ENCODE results near the gene ADAM12.
"Not testable (repeated sequence)": the region's sequence is repeated elsewhere in the genome, so short reads cannot be mapped to it uniquely, and the experiment has no call there.

Gene ADAM12

DNA sequence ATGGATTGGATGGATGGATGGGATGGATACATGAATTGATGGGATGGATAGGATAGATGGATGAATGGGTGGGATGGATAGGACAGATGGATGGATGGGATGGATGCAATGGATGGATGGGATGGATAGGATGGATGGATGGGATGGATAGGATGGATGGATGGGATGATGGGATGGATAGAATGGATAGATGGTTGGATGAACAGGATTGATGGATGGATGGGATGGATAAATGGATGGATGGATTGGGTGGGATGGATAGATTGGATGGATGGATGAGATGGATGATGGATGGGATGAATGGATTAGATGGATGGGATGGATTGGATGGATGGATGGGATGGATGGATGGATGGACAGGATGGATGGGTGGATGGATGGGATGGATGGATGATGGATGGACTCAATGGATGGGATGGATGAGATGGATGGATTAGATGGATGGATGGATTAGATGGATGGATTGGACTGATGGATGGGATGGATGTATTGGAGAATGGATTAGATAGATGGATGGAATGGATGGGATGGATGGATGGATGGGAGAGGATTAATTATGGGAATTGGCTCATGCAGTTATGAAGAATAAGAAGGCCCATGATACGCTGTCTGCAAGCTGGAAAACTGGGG is 136.4 kb downstream of the ADAM12 start:
- Mint-ChIP-seq H3K36me3 (ENCODE audit: insufficient read depth) (peaks cover 2% of the 10 kb centered on the region), H3K27ac (no peak overlapping the region), H3K4me3 (no peak overlapping the region), H3K4me1 (ENCODE audit: low read depth in 2 of 2) (peaks cover 0 to 3% of the 10 kb centered on the region in 2 donors), H3K9me3 (peaks cover 13 to 16% of the 10 kb centered on the region in 2 donors), H3K27me3 (no peaks in the 10 kb centered on the region)
- ATAC-seq (replicated peaks): no peak
- DNase-seq: no peak

GRCh38 chr10:126250527-126251310 is 137.6 kb downstream of the ADAM12 start:
- H3K4me3 Mint-ChIP-seq: no peak overlapping the region
- no peak for ATAC-seq (replicated peaks)
- peaks cover 13 to 16% of the 10 kb centered on the region in 2 donors for H3K9me3 Mint-ChIP-seq
- no peaks in the 10 kb centered on the region for H3K27me3 Mint-ChIP-seq
- no peak overlapping the region for H3K27ac Mint-ChIP-seq
- no peak for DNase-seq
- H3K36me3 Mint-ChIP-seq (ENCODE audit: insufficient read depth): peaks cover 2% of the 10 kb centered on the region
- peaks cover 0 to 3% of the 10 kb centered on the region in 2 donors for H3K4me1 Mint-ChIP-seq (ENCODE audit: low read depth in 2 of 2)

DNA sequence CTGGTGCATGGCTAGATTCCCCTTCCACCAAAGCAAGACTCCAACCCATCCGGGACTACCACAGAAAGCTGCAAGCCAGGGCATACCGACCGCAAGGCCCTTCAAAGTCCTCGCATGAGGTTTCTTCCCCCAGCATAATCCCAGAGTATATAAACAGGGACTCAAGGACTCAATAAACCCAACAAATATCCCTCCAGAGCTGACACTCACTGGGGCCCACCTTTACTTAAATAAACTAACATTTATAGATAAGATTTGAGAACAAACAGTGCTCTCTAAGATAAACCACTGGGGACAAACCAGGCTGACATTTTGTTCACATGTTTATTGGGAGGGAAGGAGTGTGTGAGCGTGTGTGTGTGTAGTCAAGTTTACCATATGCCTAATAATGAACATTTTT is 138.2 kb downstream of the ADAM12 start:
- peaks cover 0 to 3% of the 10 kb centered on the region in 2 donors for H3K4me1 Mint-ChIP-seq (ENCODE audit: low read depth in 2 of 2)
- no peak for ATAC-seq (replicated peaks)
- H3K4me3 Mint-ChIP-seq: no peak overlapping the region
- peaks cover 2% of the 10 kb centered on the region for H3K36me3 Mint-ChIP-seq (ENCODE audit: insufficient read depth)
- peaks cover 13 to 16% of the 10 kb centered on the region in 2 donors for H3K9me3 Mint-ChIP-seq
- no peak overlapping the region for H3K27ac Mint-ChIP-seq
- no peak for DNase-seq
- H3K27me3 Mint-ChIP-seq: no peaks in the 10 kb centered on the region

- no peak for DNase-seq
- H3K36me3 Mint-ChIP-seq (ENCODE audit: insufficient read depth): no peaks in the 10 kb centered on the region
- H3K4me1 Mint-ChIP-seq (ENCODE audit: low read depth in 2 of 2): peaks cover 0 to 3% of the 10 kb centered on the region in 2 donors
- no peak overlapping the region for H3K27ac Mint-ChIP-seq
- H3K4me3 Mint-ChIP-seq: no peak overlapping the region
- no peaks in the 10 kb centered on the region for H3K27me3 Mint-ChIP-seq
- ATAC-seq (replicated peaks): no peak
- peaks cover 9 to 16% of the 10 kb centered on the region in 2 donors for H3K9me3 Mint-ChIP-seq
Observed at GRCh38 chr10:126247446-126247975, 140.8 kb downstream of the ADAM12 start.

DNA sequence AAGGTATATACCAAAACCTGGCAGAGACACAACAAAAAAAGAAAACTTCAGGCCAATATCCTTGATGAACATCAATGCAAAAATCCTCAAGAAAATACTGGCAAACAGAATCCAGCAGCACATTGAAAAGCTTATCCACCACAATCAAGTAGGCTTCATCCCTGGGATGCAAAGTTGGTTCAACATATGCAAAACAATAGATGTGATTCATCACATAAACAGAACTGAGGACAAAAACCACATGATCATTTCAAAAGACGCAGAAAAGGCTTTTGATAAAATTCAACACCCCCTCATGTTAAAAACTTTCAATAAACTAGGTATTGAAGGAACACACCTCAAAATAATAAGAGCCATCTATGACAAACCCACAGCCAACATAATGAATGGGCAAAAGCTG is 141.9 kb downstream of the ADAM12 start:
- not testable (repeated sequence) for H3K27me3 Mint-ChIP-seq; H3K4me3 Mint-ChIP-seq; H3K27ac Mint-ChIP-seq; H3K4me1 Mint-ChIP-seq (ENCODE audit: low read depth in 2 of 2); ATAC-seq (replicated peaks); H3K36me3 Mint-ChIP-seq (ENCODE audit: insufficient read depth); H3K9me3 Mint-ChIP-seq; DNase-seq

DNA sequence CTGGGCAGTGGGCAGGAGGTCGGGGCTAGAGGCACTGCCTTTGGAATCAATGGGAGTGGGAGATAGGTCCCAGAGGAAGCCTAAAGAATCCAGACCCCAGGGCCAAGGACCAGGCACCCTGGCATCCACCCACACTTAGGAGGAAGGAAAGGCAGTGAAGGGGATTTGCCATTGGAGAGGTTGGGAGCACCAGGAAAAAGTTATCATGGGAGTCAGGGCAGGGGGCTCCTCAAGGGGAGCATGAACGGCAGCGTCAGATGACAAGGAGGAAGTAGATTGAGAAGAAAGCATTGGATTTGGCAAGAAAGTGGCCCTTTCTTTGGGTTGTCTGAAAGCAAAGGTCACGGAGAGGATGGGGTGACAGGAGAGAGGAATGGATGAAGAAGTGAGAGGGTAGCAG is 142.8 kb downstream of the ADAM12 start:
- H3K4me3 Mint-ChIP-seq: no peak overlapping the region
- H3K27me3 Mint-ChIP-seq: no peaks in the 10 kb centered on the region
- no peaks in the 10 kb centered on the region for H3K36me3 Mint-ChIP-seq (ENCODE audit: insufficient read depth)
- no peak overlapping the region for H3K27ac Mint-ChIP-seq
- no peaks in the 10 kb centered on the region for H3K9me3 Mint-ChIP-seq
- no peak for DNase-seq
- H3K4me1 Mint-ChIP-seq (ENCODE audit: low read depth in 2 of 2): peaks cover 0 to 2% of the 10 kb centered on the region in 2 donors
- ATAC-seq (replicated peaks): no peak

GRCh38 chr10:126243971-126244370 is 144.3 kb downstream of the ADAM12 start:
- H3K27ac Mint-ChIP-seq: no peak overlapping the region
- peaks cover 3% of the 10 kb centered on the region for H3K36me3 Mint-ChIP-seq (ENCODE audit: insufficient read depth)
- H3K4me1 Mint-ChIP-seq (ENCODE audit: low read depth in 2 of 2): peaks cover 0 to 8% of the 10 kb centered on the region in 2 donors
- H3K9me3 Mint-ChIP-seq: no peaks in the 10 kb centered on the region
- no peak for DNase-seq
- ATAC-seq (replicated peaks): no peak
- no peaks in the 10 kb centered on the region for H3K27me3 Mint-ChIP-seq
- no peak overlapping the region for H3K4me3 Mint-ChIP-seq

DNA sequence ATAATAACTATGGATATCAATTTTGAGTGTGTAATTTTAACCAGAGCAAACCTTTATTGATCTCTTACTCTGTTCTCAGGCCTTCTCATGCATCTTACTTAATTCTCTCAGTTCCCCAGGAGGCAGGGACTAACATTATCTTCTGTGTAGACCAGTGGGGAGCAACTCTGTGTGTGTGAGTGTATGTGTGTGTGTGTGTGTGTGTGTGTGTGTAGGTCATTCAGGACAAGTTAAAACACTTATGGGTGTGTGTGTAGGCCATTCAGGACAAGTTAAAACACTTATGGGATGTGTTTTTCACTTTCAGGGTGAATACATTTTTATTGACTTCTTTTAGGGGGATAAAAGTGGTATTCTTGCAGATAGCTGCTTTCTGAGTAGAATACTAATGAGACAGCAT is 145.0 kb downstream of the ADAM12 start:
- DNase-seq (no peak), ATAC-seq (replicated peaks) (no peak)
- Mint-ChIP-seq H3K4me1 (ENCODE audit: low read depth in 2 of 2) (peaks cover 0 to 8% of the 10 kb centered on the region in 2 donors), H3K9me3 (no peaks in the 10 kb centered on the region), H3K27me3 (no peaks in the 10 kb centered on the region), H3K4me3 (no peak overlapping the region), H3K27ac (no peak overlapping the region), H3K36me3 (ENCODE audit: insufficient read depth) (peaks cover 3% of the 10 kb centered on the region)

DNA sequence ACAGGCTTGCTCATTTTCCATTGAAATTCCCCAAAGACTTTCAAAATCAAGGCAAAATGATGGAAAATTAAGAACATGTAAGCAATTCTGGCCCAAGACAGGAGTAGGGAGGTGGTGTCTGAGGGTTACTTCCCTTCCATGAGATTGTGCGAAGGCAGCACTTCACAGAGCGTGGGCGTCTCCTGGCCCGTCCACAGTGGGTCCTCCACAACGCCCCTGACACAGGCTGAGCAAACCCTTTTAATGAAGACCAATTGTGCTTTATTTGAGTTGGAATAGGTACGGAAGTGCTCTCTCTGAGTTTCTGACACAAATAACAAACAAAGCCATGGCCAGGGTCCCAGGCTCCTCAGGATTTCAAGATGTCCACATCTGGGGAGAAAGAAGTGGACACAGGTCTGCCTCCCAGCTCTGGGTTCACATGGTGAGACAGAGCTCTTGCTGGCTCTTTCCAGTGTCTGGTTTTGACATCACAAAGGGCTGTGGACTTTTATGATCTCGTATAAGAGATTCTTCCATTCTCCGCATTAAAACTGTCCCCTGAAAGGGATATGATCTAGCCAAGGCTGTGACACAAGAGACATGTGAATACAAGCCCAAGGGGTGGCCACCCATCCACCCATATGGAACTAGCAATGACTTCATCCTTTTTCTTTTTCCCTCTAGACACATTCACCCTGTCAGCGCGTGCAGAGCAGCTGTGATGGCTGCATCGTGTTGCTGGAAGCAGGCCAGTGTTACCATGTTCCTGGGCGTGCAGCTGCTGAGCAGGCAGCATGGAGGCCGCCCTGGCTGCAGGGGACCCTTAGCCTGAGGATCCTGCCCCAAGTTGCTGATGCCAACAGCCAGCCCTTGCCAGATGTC is 145.6 kb downstream of the ADAM12 start:
- Mint-ChIP-seq H3K27ac (no peak overlapping the region), H3K27me3 (no peaks in the 10 kb centered on the region), H3K36me3 (ENCODE audit: insufficient read depth) (peaks cover 3% of the 10 kb centered on the region), H3K9me3 (peaks cover 2% of the 10 kb centered on the region in 2 donors), H3K4me1 (ENCODE audit: low read depth in 2 of 2) (peaks cover 0 to 8% of the 10 kb centered on the region in 2 donors), H3K4me3 (no peak overlapping the region)
- no peak for DNase-seq
- no peak for ATAC-seq (replicated peaks)

- Mint-ChIP-seq H3K27ac (no peak overlapping the region), H3K27me3 (no peaks in the 10 kb centered on the region), H3K4me3 (no peak overlapping the region), H3K9me3 (peaks cover 8 to 10% of the 10 kb centered on the region in 2 donors), H3K4me1 (ENCODE audit: low read depth in 2 of 2) (peaks cover 0 to 8% of the 10 kb centered on the region in 2 donors), H3K36me3 (ENCODE audit: insufficient read depth) (peaks cover 7% of the 10 kb centered on the region)
- no peak for ATAC-seq (replicated peaks)
- DNase-seq: no peak
Observed at GRCh38 chr10:126240483-126240882, 147.8 kb downstream of the ADAM12 start.

DNA sequence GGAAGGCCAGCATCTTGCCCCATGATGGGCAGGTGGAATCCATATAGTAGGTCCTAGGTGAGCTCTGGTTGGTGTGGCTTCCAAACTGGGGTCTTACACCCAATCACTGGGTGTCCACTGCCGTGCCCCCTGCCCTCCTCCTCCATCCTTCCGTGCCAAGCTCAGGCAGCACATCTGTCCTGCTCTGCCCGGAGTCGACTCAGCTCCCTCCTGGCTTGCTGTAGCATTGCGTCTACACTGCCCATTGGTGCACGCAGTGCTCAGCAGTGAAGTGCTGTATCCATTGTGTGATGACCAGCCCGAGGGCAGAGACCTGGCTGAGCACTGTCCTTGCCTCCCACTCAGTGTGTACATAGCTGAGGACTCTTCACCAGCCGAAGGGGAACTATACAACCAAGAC is 148.4 kb downstream of the ADAM12 start:
- Mint-ChIP-seq H3K9me3 (peaks cover 8 to 11% of the 10 kb centered on the region in 2 donors), H3K4me3 (no peak overlapping the region), H3K4me1 (ENCODE audit: low read depth in 2 of 2) (peaks cover 0 to 8% of the 10 kb centered on the region in 2 donors), H3K27me3 (no peaks in the 10 kb centered on the region), H3K27ac (no peak overlapping the region), H3K36me3 (ENCODE audit: insufficient read depth) (peaks cover 10% of the 10 kb centered on the region)
- ATAC-seq (replicated peaks): no peak
- DNase-seq: no peak

- ATAC-seq (replicated peaks) (no peak), DNase-seq (no peak)
- Mint-ChIP-seq H3K9me3 (peaks cover 8 to 16% of the 10 kb centered on the region in 2 donors), H3K27me3 (no peaks in the 10 kb centered on the region), H3K27ac (no peak overlapping the region), H3K4me3 (no peak overlapping the region), H3K4me1 (ENCODE audit: low read depth in 2 of 2) (peaks cover 0 to 11% of the 10 kb centered on the region in 2 donors), H3K36me3 (ENCODE audit: insufficient read depth) (peaks cover 10% of the 10 kb centered on the region)
Observed at GRCh38 chr10:126235979-126236851, 152.1 kb downstream of the ADAM12 start.

Data from effector memory CD8-positive, alpha-beta T cell (primary cell).